GM12874 (cell line): ENCODE data around the gene NFKB2.

Experiments used
- TF ChIP-seq, protein P1 (sequence below): IDR thresholded peaks from 2 replicates; pipeline ENCODE4 v1.5.1; 2011; ENCODE audit warnings: low read depth, mild to moderate bottlenecking, control low read depth, low read length, moderate library complexity; ENCODE audit not compliant: insufficient read depth

Gene NFKB2

DNA sequence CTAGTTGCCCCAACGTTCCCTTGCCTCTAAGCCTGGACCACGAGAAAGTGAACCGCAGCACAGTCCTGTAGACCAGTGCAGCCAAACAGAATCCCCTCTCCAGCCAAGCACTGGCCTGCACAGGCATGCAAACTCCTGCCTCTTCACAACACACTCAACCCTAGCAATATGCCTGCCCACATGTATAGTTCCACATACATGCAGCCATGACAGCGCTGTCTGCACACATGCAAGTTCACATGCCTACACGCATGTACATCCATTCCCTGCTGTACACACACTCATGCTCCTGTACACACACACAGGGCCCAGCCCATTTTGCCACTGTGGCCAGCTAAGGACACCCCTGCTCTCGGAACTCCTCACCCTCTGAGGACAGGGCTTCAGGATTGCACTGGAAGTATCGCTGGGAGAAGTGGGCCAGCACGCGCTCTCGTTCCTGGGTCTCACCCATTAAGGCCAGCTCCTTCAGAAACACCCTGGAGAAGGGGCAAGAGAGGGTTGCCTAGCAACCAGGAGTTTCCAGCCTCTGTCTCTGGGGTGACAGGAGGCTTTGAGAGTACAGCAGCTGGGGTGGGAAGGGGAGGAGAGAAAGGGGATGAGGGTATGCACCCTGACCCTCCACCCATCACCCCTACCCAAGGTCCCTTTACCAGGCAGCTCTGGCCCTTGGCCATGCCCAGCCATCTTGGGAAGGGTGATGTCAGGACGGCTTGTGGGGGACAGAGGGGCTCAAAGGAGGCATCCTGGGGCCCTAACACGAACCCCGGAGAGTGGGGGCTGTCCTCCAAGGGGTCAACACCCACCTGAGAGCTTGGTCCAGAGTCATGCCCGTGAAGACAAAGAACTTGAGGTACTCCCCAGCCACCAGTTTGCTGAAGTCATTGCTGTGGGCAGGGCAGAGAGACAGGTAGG is 16.1 kb downstream of the NFKB2 start:
- TF ChIP-seq, protein P1, sequence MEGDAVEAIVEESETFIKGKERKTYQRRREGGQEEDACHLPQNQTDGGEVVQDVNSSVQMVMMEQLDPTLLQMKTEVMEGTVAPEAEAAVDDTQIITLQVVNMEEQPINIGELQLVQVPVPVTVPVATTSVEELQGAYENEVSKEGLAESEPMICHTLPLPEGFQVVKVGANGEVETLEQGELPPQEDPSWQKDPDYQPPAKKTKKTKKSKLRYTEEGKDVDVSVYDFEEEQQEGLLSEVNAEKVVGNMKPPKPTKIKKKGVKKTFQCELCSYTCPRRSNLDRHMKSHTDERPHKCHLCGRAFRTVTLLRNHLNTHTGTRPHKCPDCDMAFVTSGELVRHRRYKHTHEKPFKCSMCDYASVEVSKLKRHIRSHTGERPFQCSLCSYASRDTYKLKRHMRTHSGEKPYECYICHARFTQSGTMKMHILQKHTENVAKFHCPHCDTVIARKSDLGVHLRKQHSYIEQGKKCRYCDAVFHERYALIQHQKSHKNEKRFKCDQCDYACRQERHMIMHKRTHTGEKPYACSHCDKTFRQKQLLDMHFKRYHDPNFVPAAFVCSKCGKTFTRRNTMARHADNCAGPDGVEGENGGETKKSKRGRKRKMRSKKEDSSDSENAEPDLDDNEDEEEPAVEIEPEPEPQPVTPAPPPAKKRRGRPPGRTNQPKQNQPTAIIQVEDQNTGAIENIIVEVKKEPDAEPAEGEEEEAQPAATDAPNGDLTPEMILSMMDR = no peak

DNA sequence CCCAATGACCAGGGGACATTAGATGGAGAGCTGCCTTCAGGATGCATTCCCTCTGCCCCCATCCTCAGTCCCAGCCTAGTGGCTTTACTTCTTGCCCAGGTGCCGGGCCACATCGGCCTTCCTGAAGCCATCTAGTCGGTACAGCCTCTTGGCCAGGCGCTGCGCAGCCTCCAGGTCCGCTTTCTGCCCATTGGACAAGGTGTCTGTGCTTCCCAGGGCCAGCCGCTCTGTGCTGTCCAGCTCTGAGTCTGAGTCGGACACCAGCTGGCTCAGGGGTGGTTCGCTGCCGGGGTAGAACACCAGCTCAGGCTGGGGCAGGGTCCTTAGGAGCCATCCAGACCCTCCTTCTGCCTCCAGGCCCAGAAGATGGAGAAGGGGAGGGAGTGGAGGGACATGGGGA is 16.8 kb downstream of the NFKB2 start:
- TF ChIP-seq, protein P1 = no peak

DNA sequence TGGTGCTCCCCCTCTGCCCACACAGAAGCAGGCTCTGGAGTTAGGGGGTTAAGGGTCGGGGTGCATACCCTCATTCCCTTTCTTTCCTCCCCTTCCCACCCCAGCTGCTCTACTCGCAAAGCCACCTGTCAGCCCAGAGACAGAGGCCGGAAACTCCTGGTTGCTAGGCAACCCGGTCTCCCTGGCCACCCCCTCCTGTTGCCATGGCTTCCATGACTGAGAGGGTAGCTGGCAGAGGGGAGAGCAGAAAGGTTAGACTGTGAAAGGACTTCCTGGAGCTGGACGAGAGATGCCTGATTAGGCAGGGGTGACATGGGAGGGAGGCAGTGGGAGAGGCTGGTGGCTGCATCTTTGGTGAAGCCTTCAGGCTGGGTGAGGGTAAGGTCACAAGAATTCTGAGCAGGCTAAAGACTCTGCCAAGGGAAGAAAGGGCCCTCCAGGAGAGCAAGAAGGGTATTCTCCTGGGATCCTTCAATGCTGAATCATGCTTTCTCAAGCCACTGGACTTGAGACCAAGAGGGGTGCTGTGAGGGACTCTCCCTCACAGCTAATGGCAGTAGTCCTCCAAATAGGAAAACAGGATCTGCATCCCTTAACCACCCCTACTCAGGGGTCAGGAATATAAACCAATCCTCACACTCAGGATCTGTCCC is 17.7 kb downstream of the NFKB2 start:
- TF ChIP-seq, protein P1 = no peak

DNA sequence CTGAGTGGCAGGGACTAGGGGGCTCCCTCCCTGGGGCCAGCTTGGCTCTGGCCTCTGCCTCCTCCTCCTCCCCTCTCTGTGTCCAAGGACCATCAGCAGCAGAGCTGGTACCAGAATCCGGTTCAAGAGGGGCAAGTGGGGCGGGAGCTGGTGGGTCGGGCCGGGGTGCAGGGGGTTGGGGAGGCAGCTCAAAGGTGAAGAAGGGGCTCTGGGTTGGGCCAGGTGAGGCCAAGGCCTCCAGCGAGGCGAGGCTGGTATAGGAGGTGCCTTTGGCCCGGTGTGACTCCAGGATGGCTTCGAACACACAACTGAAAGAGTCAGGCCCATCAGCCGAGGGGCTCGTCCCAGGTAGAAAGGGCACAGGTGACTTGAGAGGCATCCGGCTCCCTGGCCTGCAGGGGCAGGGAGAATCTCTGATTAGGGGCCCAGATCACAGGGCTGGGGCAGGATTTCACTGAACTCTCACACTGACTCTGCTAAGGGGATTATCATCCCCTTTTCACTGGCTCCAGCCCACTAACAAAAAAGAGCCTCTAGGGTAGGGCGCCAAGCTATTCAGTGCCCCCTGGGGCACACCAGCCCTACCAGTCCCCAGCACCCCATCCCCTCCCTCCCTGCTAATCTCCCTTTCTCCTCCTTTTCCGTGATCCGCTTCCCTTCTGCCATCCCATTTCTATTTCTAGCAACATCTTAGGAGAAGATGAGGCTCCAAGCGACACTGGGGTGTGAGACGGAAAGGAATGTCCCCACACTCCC is 18.5 kb downstream of the NFKB2 start:
- TF ChIP-seq, protein P1 = no peak

DNA sequence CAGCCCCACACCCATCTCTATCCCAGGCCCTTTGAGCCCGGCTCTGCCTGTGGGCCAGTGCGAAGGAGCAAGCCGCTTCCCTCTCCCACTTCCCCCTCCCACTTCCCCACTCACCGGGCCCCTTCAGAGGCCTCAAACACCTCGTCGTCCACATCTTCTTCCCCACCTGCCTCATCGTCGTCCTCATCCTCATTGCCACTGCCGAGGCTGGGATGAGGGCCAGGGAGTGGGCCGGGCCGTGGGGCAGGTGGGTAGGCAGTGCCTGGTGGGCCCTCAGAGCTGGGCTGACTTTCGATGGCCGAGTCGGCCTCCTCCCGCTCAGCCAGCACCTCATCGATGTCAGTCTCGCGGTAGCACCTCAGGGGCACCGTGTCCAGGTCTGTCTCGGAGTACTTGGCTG is 19.2 kb downstream of the NFKB2 start:
- TF ChIP-seq, protein P1 = no peak

DNA sequence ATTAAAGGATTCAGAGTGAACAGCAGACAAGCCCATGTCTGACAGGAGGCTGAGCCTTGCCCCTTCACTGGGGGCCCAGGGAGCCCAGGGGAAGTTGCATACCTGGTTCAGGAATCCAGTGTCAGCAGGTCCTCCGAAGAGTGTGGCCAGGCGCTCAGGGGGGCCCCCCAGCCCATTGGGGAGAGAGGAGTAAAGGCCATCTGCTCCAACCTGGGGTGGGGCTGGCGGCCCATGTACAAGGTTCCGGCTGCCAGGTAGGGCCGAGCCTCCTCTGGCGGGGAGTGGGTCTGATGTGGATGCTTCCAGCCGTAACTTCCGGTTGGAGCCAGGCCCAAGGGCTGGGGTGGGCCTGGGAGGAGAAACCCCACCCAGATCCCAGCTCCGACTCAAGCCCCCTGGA is 20.8 kb downstream of the NFKB2 start:
- TF ChIP-seq, protein P1 = no peak

DNA sequence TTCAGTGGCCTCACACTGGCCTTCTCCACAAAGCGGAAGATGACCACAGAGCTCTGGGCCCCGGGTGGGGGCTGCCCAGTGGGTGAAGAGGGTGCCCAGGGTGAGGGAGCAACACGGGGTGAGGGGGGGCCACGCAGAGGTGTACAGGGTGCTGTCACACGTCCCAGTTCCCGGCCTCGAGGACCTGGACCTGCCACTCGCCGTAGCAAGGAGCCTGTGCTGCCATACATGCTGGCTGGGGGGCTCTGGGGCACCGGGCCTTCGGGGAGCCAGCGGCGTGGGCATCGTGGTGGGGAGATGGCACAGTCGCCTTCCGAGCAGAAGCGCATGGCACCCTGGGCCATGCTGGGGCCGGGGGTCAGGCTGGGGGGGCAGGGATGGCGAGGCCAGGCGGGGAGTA is 21.2 kb downstream of the NFKB2 start:
- TF ChIP-seq, protein P1 = no peak
